Nephron progenitor cell (in vitro differentiated cells): Measurements from ENCODE around the gene CDPF1.

ENCODE experiments used
- DNase-seq: peaks from one replicate; pipeline ENCODE4 v3.0.0; 2021
- H3K27ac Mint-ChIP-seq: 2 replicates; pipeline ENCODE4 v1.8.0; 2021; ENCODE audit warnings: mild to moderate bottlenecking, moderate library complexity, mixed read lengths
- H3K27me3 Mint-ChIP-seq: 2 replicates; pipeline ENCODE4 v1.8.0; 2021; ENCODE audit warnings: mild to moderate bottlenecking, low read depth, mixed read lengths; ENCODE audit not compliant: poor library complexity
- H3K36me3 Mint-ChIP-seq: 2 replicates; pipeline ENCODE4 v1.8.0; 2021; ENCODE audit warnings: low read depth, mixed read lengths
- H3K4me1 Mint-ChIP-seq: 2 replicates; pipeline ENCODE4 v1.8.0; 2021; ENCODE audit warnings: mixed read lengths
- H3K4me3 Mint-ChIP-seq: 2 replicates; pipeline ENCODE4 v1.8.0; 2021; ENCODE audit warnings: mild to moderate bottlenecking, moderate library complexity, mixed read lengths
- H3K9me3 Mint-ChIP-seq: 2 replicates; pipeline ENCODE4 v1.8.0; 2021; ENCODE audit warnings: mild to moderate bottlenecking, moderate library complexity, mixed read lengths
- CTCF ChIP-seq: fragments of 200-600 bp; sonication (generic); IDR thresholded peaks from 2 replicates; pipeline ENCODE4 v1.5.0; 2021; ENCODE audit warnings: antibody characterized with exemption

CDPF1 gene

DNA sequence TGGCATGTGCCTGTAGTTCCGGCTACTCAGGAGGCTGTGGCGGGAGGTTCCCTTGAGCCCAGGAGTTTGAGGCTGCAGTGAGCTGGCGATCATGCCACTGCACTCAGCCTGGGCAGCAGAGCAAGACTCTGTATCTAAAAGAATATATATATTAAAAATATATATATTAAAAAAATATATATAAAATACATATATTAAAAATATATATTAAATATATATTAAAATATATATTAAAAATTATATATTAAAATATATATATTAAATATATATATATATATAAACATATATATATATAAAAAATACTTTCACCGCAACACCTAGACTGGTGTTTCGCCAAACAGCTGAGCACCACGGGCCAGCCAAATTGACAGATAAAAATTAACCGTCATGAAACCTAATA, 26.5 kb upstream of the CDPF1 start:
- no peak for DNase-seq
- Mint-ChIP-seq H3K4me1 (no peaks in the 10 kb centered on the region), H3K27me3 (peaks cover 8% of the 10 kb centered on the region), H3K4me3 (no peak overlapping the region), H3K9me3 (no peaks in the 10 kb centered on the region), H3K36me3 (peaks cover 37% of the 10 kb centered on the region), H3K27ac (no peak overlapping the region)
- no peak for TF ChIP-seq CTCF

DNA sequence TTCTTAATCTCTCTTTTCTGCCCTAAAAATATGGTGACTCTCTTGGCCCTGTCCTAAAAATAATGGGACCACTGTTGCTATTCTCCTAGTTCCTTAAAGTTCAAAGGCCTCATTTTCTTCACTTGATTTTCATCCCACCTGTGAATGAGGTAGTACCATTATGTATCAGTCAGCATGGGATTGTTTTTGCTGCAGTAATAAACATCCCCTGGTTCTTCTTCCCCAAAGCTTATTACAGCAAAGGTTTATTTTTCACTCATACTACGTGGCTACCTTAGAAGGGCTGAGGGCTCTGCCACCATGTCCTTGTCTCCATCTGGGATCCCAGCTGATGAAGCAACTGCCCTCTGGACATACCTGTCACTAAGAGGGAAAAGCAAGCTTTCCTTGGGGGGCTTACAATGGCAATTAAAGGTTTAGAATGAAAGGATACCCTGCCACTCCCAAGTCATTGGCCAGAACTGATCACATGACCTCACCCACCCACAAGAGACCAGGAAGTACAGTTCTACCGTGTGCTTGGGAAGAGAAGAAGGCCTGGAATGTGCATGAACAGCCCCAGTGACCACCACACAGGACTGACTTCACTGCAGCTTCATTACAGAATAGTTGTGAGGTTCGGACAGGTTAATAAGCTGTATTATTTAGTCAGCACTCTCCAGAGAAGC, 25.5 kb upstream of the CDPF1 start:
- no peak for DNase-seq
- no peak overlapping the region for H3K4me3 Mint-ChIP-seq
- no peak for TF ChIP-seq CTCF
- H3K9me3 Mint-ChIP-seq: no peaks in the 10 kb centered on the region
- peaks cover 37% of the 10 kb centered on the region for H3K36me3 Mint-ChIP-seq
- peaks cover 10% of the 10 kb centered on the region for H3K27me3 Mint-ChIP-seq
- no peaks in the 10 kb centered on the region for H3K4me1 Mint-ChIP-seq
- H3K27ac Mint-ChIP-seq: no peak overlapping the region

GRCh38 chr22:46274381-46274780, 24.3 kb upstream of the CDPF1 start:
- H3K4me1 Mint-ChIP-seq: peaks cover 8% of the 10 kb centered on the region
- H3K4me3 Mint-ChIP-seq: no peak overlapping the region
- no peak for DNase-seq
- peaks cover 6% of the 10 kb centered on the region for H3K27me3 Mint-ChIP-seq
- no peak for TF ChIP-seq CTCF
- peaks cover 37% of the 10 kb centered on the region for H3K36me3 Mint-ChIP-seq
- no peak overlapping the region for H3K27ac Mint-ChIP-seq
- H3K9me3 Mint-ChIP-seq: no peaks in the 10 kb centered on the region

GRCh38 chr22:46273432-46274148, 23.5 kb upstream of the CDPF1 start:
- peaks cover 6% of the 10 kb centered on the region for H3K27me3 Mint-ChIP-seq
- H3K36me3 Mint-ChIP-seq: peaks cover 37% of the 10 kb centered on the region
- DNase-seq: no peak
- TF ChIP-seq CTCF: no peak
- no peak overlapping the region for H3K27ac Mint-ChIP-seq
- no peaks in the 10 kb centered on the region for H3K9me3 Mint-ChIP-seq
- H3K4me3 Mint-ChIP-seq: no peak overlapping the region
- peaks cover 8% of the 10 kb centered on the region for H3K4me1 Mint-ChIP-seq

DNA sequence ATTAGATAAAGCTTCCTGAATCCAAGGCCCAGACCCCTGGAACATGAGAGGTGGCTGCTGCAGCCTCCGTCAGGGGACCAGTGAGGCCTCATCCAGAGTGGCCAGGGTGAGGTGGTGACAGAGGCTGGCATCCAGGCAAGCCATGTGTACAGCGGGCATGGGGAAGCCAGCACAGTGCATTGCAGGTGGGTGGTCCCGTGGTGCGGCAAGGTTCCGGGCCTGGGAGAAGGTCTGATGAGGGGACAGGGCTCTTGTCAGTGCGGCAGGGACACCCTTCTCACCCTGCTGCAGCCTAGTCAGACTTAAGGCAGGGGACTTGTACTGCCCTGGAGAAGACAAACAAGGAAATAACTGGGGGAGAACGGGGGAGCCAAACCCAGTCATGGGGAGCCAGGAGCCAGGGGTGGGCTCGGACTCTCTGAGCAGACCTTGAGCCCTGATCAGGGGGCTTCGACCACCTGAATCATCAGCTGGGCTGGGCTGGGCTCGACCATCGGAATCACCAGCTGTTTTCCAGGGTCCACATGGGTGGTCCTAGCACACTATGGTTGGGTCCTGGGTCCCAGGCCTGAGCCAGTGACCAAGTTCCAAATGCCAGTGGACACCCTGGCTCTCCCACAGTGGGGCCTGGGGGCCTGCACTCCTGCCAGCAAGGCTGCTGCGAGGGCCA, 22.8 kb upstream of the CDPF1 start:
- Mint-ChIP-seq H3K4me3 (no peak overlapping the region), H3K27ac (no peak overlapping the region), H3K9me3 (no peaks in the 10 kb centered on the region), H3K4me1 (peaks cover 13% of the 10 kb centered on the region), H3K36me3 (peaks cover 30% of the 10 kb centered on the region), H3K27me3 (peaks cover 10% of the 10 kb centered on the region)
- no peak for DNase-seq
- TF ChIP-seq CTCF: no peak
